ENCODE data around the gene CDS2.

The CDS2 gene

GRCh38 chr20:5155404-5155803 is 28.6 kb downstream of the CDS2 start:
- Mint-ChIP-seq H3K4me1 (peaks cover 55% of the 10 kb centered on the region), H3K9me3 (no peaks in the 10 kb centered on the region), H3K4me3 (no peak overlapping the region), H3K27me3 (no peaks in the 10 kb centered on the region), H3K27ac (peak overlapping the region in 1 of 2 donors; percentile 0)
- no peak for ATAC-seq
- DNase-seq, result no peak

GRCh38 chr20:5156675-5157448 is 30.1 kb downstream of the CDS2 start:
- H3K4me3 Mint-ChIP-seq, result no peak overlapping the region
- no peak overlapping the region for H3K27ac Mint-ChIP-seq
- no peak for DNase-seq
- peaks cover 54% of the 10 kb centered on the region for H3K4me1 Mint-ChIP-seq
- no peaks in the 10 kb centered on the region for H3K9me3 Mint-ChIP-seq
- ATAC-seq, result no peak
- H3K27me3 Mint-ChIP-seq, result no peaks in the 10 kb centered on the region

DNA sequence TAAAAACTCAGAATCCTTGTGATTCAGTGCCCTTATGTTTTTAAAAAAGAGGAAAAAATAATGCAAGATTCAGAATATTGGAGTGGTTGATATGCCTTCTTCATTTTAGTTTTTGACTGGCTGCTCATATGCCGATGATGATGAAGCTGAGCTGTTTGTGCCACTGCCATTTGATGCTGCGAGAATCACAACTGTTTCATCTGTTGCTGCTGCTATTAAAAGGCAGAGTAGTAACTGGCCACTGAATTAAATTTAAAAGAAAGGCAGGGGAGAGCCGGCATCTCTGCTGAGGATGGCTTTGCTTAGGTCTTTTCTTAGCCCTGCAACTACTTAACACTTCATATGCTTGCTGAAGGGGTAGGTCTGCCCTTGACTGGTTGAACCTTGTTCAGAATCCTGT is 33.1 kb downstream of the CDS2 start:
- Mint-ChIP-seq H3K4me1 (peaks cover 40% of the 10 kb centered on the region), H3K27ac (no peak overlapping the region), H3K9me3 (no peaks in the 10 kb centered on the region), H3K27me3 (no peaks in the 10 kb centered on the region), H3K4me3 (no peak overlapping the region)
- ATAC-seq, result no peak
- DNase-seq, result no peak

- H3K4me3 Mint-ChIP-seq, result no peak overlapping the region
- H3K27me3 Mint-ChIP-seq, result no peaks in the 10 kb centered on the region
- peaks cover 43% of the 10 kb centered on the region for H3K4me1 Mint-ChIP-seq
- no peaks in the 10 kb centered on the region for H3K9me3 Mint-ChIP-seq
- DNase-seq (no peak), ATAC-seq (no peak)
- no peak overlapping the region for H3K27ac Mint-ChIP-seq
Observed at GRCh38 chr20:5160882-5161281, 34.1 kb downstream of the CDS2 start.

GRCh38 chr20:5161536-5162164 is 34.8 kb downstream of the CDS2 start:
- Mint-ChIP-seq H3K9me3 (no peaks in the 10 kb centered on the region), H3K27me3 (no peaks in the 10 kb centered on the region), H3K27ac (no peak overlapping the region), H3K4me3 (no peak overlapping the region), H3K4me1 (peaks cover 43% of the 10 kb centered on the region)
- DNase-seq (no peak), ATAC-seq (no peak)

DNA sequence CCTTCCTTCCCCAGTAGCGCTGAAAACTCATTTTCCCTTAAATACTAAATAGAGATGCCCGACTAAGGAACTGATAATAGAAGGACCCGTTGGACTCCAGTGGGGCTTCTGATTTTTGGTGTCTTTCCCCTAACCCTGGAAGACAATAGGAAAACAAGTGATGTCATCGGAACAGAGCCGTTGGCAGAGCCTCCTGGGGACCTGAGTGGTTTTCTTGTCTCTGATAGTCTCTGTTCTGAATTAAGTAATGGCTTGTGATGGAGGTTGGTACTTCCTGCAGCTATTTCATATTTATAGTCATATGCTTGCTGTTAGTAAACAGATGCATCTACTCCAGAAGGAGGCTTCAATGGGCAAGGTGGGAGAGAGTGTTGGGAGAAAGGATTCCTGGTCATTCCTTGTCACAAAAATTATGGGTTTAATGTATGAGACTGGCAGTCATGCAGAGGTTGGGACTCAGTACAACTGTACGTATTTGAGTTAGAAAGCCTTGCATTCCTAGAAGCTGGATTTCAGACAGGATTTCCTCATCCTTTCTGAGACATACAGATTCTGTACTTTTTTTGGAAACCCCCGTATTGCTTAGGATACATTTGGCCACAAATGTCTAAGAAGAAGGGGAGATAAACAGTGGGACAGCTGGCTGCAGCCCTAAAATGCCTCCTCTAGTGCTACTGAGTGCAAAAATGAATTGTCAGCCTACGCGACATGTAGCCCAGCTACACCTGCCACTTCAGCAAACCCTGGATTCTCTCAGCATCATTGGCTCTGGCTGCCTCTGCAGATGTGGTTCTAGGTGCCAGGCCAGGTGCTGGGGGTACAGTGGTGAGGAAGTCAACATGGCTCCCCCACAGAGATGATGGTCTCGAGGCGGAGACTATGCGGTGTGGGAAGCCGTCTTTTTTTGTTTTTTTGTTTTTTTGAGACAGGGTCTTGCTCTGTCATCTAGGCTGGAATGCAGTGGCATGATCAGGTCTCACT is 38.1 kb downstream of the CDS2 start:
- no peak overlapping the region for H3K27ac Mint-ChIP-seq
- H3K4me1 Mint-ChIP-seq, result peaks cover 64% of the 10 kb centered on the region

DNA sequence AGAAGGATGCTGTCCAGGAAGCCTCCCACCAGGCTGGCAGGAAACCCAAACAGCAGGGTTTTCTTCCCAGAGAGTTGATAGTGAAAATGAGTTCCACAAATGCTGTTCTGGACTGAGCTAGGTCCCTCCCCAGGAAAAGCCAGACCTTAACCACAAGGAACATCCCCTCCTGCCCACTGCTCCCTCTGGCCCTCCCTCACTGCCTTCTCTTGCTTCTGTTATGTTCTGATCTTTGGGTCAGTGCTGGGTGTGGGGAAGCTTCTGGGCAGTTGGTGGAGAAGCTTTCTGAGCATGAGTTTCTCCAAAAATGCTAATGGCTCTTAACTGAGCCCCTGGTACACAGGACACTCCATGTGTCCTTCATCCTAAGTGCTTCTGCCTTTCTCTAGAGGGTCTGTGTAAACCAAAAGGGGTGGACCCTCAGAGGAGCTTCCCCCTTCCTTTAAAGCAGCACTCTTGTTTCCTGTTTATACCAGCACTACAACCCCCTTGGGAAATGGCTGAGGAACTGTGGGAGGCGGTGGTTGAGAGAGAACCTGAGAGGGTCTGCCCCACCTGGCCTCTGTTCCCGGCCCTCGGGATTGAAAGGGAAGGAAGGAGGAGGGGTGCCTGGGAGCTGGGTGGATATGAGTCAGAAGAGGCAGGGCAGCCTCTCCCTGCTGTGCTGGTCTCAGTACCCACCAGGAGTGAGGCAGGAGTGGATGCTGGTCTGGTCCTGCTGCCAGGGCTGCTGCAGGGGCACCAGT is 42.0 kb downstream of the CDS2 start:
- H3K4me3 Mint-ChIP-seq, result peak overlapping the region; percentile 40 to 45
- no peaks in the 10 kb centered on the region for H3K27me3 Mint-ChIP-seq
- ATAC-seq (peak; percentile 45), DNase-seq (no peak)
- peaks cover 88% of the 10 kb centered on the region for H3K4me1 Mint-ChIP-seq
- H3K9me3 Mint-ChIP-seq, result no peaks in the 10 kb centered on the region
- peak overlapping the region; percentile 90 to 92 for H3K27ac Mint-ChIP-seq

More for the DNA sequence above, 38.1 kb downstream of the CDS2 start:
- H3K27me3 Mint-ChIP-seq, result no peaks in the 10 kb centered on the region
- H3K9me3 Mint-ChIP-seq, result no peaks in the 10 kb centered on the region
- DNase-seq (no peak), ATAC-seq (no peak)
- no peak overlapping the region for H3K4me3 Mint-ChIP-seq

DNA sequence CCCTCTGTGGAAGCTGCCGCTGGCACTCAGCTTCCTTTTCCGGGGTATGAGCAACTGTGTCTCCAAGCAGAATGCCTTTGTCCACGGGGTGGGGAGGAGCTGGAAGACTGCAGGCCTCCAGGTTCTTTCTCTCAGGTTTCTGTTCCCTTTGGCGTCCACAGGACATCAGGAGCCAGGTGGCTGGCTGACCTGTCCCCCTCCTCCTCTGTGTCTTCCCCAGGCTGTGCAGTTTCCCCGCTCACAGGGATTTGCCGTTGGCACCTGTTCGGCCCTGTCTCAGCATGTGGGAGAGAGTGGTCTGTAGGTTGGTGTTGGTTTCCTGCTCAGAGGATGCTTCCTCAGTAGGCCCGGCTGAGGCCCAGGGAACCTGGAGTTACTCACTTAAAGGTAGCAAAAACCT is 43.5 kb downstream of the CDS2 start:
- peaks cover 76% of the 10 kb centered on the region for H3K4me1 Mint-ChIP-seq
- no peak for DNase-seq
- peak overlapping the region in 1 of 2 donors; percentile 50 for H3K27ac Mint-ChIP-seq
- H3K4me3 Mint-ChIP-seq, result no peak overlapping the region
- H3K27me3 Mint-ChIP-seq, result no peaks in the 10 kb centered on the region
- ATAC-seq, result no peak
- no peaks in the 10 kb centered on the region for H3K9me3 Mint-ChIP-seq

DNA sequence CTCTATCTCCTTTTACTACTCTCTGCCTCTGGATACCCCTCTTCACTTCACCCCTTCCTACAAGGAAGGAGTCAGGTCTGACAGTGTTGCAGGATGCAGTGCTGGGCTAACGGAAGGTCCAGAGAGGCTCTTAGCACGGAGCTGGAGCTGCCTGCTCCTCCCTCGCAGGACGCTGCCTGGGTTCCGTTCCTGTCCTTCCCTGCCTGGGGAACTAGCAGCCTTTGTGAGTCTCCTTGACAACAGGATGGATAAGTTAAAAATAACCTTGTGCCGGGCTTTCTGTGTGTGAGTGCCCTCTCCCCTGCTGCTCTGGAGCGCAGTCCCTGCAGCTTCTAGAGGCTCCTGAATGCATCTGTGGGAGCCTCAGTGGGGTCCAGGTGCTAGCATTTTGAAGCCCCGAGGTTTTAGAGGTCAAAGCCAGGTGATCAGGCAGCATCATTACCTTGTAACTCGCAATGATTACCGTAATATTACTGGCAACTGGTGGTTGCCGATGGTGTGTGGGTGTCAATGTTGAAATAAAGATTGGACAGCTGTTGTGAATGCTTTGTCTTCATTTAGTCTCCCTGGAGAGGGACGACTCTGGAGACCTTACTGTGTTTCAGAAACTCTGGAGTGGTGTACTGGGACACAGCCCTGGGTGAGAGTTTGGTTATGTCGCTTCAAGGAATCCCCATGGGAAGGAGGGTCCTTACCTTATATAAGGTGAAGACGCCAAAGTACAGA is 44.4 kb downstream of the CDS2 start:
- DNase-seq (no peak), ATAC-seq (no peak)
- no peaks in the 10 kb centered on the region for H3K9me3 Mint-ChIP-seq
- no peak overlapping the region for H3K27ac Mint-ChIP-seq
- peaks cover 68% of the 10 kb centered on the region for H3K4me1 Mint-ChIP-seq
- H3K27me3 Mint-ChIP-seq, result no peaks in the 10 kb centered on the region
- H3K4me3 Mint-ChIP-seq, result no peak overlapping the region

GRCh38 chr20:5171790-5172164 is 45.0 kb downstream of the CDS2 start:
- Mint-ChIP-seq H3K4me3 (no peak overlapping the region), H3K4me1 (peaks cover 62% of the 10 kb centered on the region), H3K27me3 (no peaks in the 10 kb centered on the region), H3K27ac (peak overlapping the region in 1 of 2 donors; percentile 13), H3K9me3 (no peaks in the 10 kb centered on the region)
- no peak for DNase-seq
- no peak for ATAC-seq

DNA sequence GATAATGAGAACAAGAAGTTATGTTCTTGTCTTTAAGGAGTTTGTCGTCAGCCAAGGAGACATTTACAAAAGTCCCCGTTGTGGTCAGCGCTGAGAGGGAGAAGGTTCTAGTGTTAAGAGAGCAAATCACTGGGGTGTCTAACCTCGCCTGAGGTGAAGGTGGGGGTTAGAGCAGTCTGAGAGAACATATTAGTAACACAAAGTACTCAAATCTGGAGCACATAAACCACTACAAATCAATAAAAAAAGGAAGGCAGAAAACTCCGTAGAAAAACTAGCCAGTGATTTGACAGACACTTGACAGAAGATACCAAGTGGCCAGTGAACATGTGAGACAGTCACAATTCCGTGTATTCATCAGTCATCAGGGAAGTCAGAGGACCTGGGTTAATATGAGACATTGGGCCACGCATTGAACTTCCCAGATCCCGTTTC is 45.4 kb downstream of the CDS2 start:
- H3K27me3 Mint-ChIP-seq, result no peaks in the 10 kb centered on the region
- no peaks in the 10 kb centered on the region for H3K9me3 Mint-ChIP-seq
- no peak overlapping the region for H3K4me3 Mint-ChIP-seq
- no peak for ATAC-seq
- DNase-seq, result no peak
- H3K4me1 Mint-ChIP-seq, result peaks cover 60% of the 10 kb centered on the region
- peak overlapping the region in 1 of 2 donors; percentile 13 for H3K27ac Mint-ChIP-seq

DNA sequence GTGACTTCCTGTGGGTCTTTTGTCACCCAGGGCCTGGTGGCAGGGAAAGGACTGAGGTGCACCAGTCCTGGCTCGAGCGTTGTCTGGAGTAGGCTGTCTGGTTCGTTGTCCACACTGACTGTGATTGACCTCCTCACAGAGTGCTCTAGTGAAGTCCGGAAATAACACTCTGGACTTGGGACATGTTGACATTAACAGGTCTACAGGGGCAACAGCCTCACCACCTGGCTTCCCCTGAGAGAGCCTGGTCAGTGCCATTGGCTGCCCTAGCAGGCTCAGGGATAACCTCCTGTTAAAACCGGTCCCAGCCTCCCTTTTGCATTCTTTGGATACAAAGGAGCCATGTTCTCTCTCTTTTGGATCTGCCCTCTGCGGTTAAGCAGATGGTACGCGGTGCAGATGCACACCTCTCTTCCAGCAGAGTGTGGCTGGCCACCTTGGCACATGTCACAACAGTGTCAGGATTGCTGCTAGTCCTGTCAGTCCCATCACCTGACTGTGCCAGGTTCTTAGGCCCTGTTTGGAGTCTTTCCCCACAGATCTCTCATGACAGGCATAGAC is 46.2 kb downstream of the CDS2 start:
- ATAC-seq, result no peak
- H3K4me3 Mint-ChIP-seq, result no peak overlapping the region
- no peak for DNase-seq
- peaks cover 54% of the 10 kb centered on the region for H3K4me1 Mint-ChIP-seq
- H3K9me3 Mint-ChIP-seq, result no peaks in the 10 kb centered on the region
- H3K27ac Mint-ChIP-seq, result peak overlapping the region in 1 of 2 donors; percentile 72
- H3K27me3 Mint-ChIP-seq, result no peaks in the 10 kb centered on the region

GRCh38 chr20:5173751-5174150 is 46.9 kb downstream of the CDS2 start:
- H3K4me1 Mint-ChIP-seq, result peaks cover 46% of the 10 kb centered on the region
- no peak overlapping the region for H3K27ac Mint-ChIP-seq
- no peak for ATAC-seq
- H3K4me3 Mint-ChIP-seq, result no peak overlapping the region
- H3K9me3 Mint-ChIP-seq, result no peaks in the 10 kb centered on the region
- H3K27me3 Mint-ChIP-seq, result no peaks in the 10 kb centered on the region
- DNase-seq, result no peak

- no peaks in the 10 kb centered on the region for H3K27me3 Mint-ChIP-seq
- DNase-seq (no peak), ATAC-seq (no peak)
- no peaks in the 10 kb centered on the region for H3K9me3 Mint-ChIP-seq
- no peak overlapping the region for H3K27ac Mint-ChIP-seq
- H3K4me1 Mint-ChIP-seq, result peaks cover 16% of the 10 kb centered on the region
- no peak overlapping the region for H3K4me3 Mint-ChIP-seq
Observed at GRCh38 chr20:5177071-5177470, 50.3 kb downstream of the CDS2 start.
